Caco-2 (cell line): Measurements from ENCODE around the gene TREML2. TPM values are rescaled to one million over a fixed set of nuclear protein-coding genes. Genes with fewer than 3 reads are reported as not detected.

Source experiments
- BruUV-seq: library from RNA; stranded (reverse); fragments of 400-500 nt; replicated peaks from 2 replicates; lab custom pipeline; 2021; lab: Mats Ljungman, UMichigan
- CTCF ChIA-PET: fragments of 300-600 bp; sonication (Branson Sonifier 250); formaldehyde crosslinking; loops from one replicate; lab custom pipeline; 2022; ENCODE audit warnings: antibody characterized with exemption; lab: Charles Lee
- POLR2A ChIA-PET: fragments of 300-600 bp; sonication (Branson Sonifier 250); formaldehyde crosslinking; loops from one replicate; lab custom pipeline; 2022; ENCODE audit warnings: antibody characterized with exemption; lab: Charles Lee
- DNase-seq, 2 experiments: peaks; one replicate each; pipeline versions ENCODE4 v3.0.0 to v3.0.0-alpha.2; 2020 to 2022
- H3K27me3 ChIP-seq: replicated peaks from 2 replicates; pipeline ENCODE4 v1.6.0; 2011; ENCODE audit warnings: low read length; ENCODE audit not compliant: control insufficient read depth, insufficient read depth
- H3K36me3 ChIP-seq: 2 replicates; pipeline ENCODE4 v1.5.1; 2011; ENCODE audit warnings: low read length; ENCODE audit not compliant: control insufficient read depth, insufficient read depth
- H3K4me1 ChIP-seq: fragments of 250-450 bp; sonication (Bioruptor Pico); 2 replicates; pipeline ENCODE4 v1.5.1; 2020; ENCODE audit warnings: mild to moderate bottlenecking
- H3K4me3 ChIP-seq: 2 replicates; pipeline ENCODE4 v1.5.1; 2011; ENCODE audit warnings: low read depth, mild to moderate bottlenecking, control low read depth, low read length
- H3K9me3 ChIP-seq: fragments of 250-450 bp; sonication (Bioruptor Pico); 2 replicates; pipeline ENCODE4 v1.5.1; 2020; ENCODE audit warnings: mild to moderate bottlenecking, moderate library complexity
- H3K27ac Mint-ChIP-seq: one replicate; pipeline ENCODE4 v1.8.0; 2022; ENCODE audit warnings: mixed read lengths; ENCODE audit not compliant: unreplicated experiment
- H3K27me3 Mint-ChIP-seq: one replicate; pipeline ENCODE4 v1.8.0; 2022; ENCODE audit warnings: mixed read lengths; ENCODE audit not compliant: insufficient read depth, unreplicated experiment
- H3K36me3 Mint-ChIP-seq: one replicate; pipeline ENCODE4 v1.8.0; 2022; ENCODE audit warnings: mild to moderate bottlenecking, mixed read lengths; ENCODE audit not compliant: insufficient read depth, unreplicated experiment
- H3K4me1 Mint-ChIP-seq: one replicate; pipeline ENCODE4 v1.8.0; 2022; ENCODE audit warnings: low read depth, mixed read lengths; ENCODE audit not compliant: unreplicated experiment
- H3K4me3 Mint-ChIP-seq: one replicate; pipeline ENCODE4 v1.8.0; 2022; ENCODE audit warnings: mild to moderate bottlenecking, moderate library complexity, mixed read lengths; ENCODE audit not compliant: unreplicated experiment
- H3K9me3 Mint-ChIP-seq: one replicate; pipeline ENCODE4 v1.8.0; 2022; ENCODE audit warnings: mixed read lengths; ENCODE audit not compliant: unreplicated experiment
- intact Hi-C: fragments of 100-400 bp; cut with micrococcal nuclease; formaldehyde crosslinking; loops from one replicate; pipeline ENCODE4 v1.10.0; 2022; ENCODE audit not compliant: unreplicated experiment
- total RNA-seq: library from RNA; stranded (reverse); gene quantifications from 2 replicates; pipeline ENCODE4 v1.2.3, GENCODE V29; 2022
- TF ChIP-seq, protein P1 (sequence below), 2 experiments: fragments of 200-600 bp in 1 of 2; IDR thresholded peaks; 1 replicate in 1 of 2; 2 replicates in 1 of 2; pipeline versions ENCODE4 v1.5.1 to v1.8.0; 2011 to 2022; ENCODE audit warnings: antibody characterized with exemption in 1 of 2, control low read depth in 1 of 2, inconsistent platforms in 1 of 2, low read depth in 1 of 2, low read length in 1 of 2, mild to moderate bottlenecking in 1 of 2, moderate library complexity in 1 of 2; ENCODE audit not compliant: insufficient read depth in 1 of 2, severe bottlenecking in 1 of 2, unreplicated experiment in 1 of 2

TREML2 gene
- total RNA-seq, 1 experiment from 2014 or later = not detected

DNA sequence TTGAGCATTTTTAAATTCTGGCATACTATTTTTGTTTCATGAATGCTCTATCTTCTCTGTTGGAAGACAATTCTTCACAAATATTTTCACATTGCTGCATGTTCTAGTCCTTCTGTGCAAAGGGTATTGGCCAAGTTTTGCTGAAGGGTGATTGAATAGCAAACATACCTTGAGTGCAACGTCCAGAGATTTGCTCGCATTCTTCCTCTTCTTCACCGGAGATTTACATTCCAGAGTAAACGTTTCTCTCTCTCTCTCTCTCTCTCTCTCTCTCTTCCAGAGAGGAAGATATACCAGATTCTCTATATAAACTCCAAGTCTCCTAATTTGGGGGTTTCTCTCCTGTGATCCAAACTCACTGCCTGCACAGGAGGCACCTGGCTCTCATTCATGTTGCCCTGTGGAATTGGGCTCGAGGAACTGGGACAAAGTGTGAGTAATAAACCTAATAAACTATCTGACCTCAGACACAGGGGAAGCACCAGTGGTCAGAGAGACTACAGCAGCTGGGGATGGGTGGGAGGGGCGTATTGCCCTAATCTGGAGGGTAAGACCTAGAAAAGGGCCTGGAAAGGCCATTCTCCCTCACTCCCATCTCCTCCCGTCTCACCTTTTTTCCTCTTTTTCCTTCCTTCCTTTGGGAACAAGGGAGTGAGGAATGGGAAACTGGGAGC, 45.7 kb downstream of the TREML2 start:
- Mint-ChIP-seq H3K27me3 (no peaks in the 10 kb centered on the region), H3K27ac (peak overlapping the region; percentile 13), H3K36me3 (no peaks in the 10 kb centered on the region), H3K4me3 (peak overlapping the region; percentile 49), H3K4me1 (peaks cover 20% of the 10 kb centered on the region), H3K9me3 (no peaks in the 10 kb centered on the region)
- ChIA-PET POLR2A (no interaction called here), CTCF (no interaction called here)
- H3K4me3 ChIP-seq = no peak overlapping the region; the same call in 1 of the 2 replicates
- H3K27me3 ChIP-seq = no peaks in the 10 kb centered on the region
- peaks cover 18% of the 10 kb centered on the region for H3K4me1 ChIP-seq
- TF ChIP-seq, protein P1, sequence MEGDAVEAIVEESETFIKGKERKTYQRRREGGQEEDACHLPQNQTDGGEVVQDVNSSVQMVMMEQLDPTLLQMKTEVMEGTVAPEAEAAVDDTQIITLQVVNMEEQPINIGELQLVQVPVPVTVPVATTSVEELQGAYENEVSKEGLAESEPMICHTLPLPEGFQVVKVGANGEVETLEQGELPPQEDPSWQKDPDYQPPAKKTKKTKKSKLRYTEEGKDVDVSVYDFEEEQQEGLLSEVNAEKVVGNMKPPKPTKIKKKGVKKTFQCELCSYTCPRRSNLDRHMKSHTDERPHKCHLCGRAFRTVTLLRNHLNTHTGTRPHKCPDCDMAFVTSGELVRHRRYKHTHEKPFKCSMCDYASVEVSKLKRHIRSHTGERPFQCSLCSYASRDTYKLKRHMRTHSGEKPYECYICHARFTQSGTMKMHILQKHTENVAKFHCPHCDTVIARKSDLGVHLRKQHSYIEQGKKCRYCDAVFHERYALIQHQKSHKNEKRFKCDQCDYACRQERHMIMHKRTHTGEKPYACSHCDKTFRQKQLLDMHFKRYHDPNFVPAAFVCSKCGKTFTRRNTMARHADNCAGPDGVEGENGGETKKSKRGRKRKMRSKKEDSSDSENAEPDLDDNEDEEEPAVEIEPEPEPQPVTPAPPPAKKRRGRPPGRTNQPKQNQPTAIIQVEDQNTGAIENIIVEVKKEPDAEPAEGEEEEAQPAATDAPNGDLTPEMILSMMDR (IDR thresholded peaks at IDR 0.05; ENCODE audit: insufficient read depth in 1 of 2, low read depth in 1 of 2, low read length in 1 of 2, severe bottlenecking in 1 of 2, unreplicated experiment in 1 of 2) = no peak
- H3K36me3 ChIP-seq = no peaks in the 10 kb centered on the region
- intact Hi-C loops = no loop called here
- peak; percentile 53 to 57 for DNase-seq
- BruUV-seq = no TSS peak
- no peaks in the 10 kb centered on the region for H3K9me3 ChIP-seq

DNA sequence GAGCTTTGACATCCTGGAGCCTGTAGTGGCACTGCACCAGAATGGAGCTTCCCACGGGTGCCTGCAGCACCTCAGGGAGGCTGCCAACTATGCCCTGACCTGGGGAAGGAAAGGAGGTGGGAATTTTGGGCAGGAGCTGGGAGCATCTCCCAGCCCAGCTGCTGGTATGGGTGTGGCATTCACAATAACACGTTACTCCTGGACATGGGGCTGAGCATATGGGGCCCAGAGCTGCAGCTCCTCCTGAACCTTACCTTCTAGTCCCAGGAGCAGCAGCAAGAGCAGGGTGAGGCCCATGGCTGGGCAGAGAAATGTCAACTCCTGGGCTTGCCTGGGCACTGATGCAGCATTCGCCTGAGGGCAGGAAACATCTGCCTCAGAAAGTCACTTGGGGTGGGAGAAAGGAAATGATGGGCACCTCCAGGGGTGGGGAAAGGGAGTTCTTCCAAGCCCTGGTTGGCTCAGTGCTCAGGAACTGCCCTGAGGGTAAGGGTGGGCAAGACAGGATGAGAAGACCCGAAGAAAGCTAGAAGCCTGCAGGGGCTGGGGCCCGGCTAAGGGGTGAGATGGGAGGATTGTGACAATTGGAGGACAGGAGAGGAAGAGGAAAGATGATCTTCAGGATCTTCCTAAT, 46.8 kb downstream of the TREML2 start, which contains the start of gene TREML1:
Gene TREML1 (minus strand): TSS at position 356 of the 634 bp plus-strand sequence. CDS start 59 bp downstream, at position 297.
- DNase-seq = no peak
- CTCF ChIA-PET = no interaction called here
- Histone ChIP-seq H3K9me3 (no peaks in the 10 kb centered on the region), H3K4me1 (peaks cover 18% of the 10 kb centered on the region), H3K36me3 (no peaks in the 10 kb centered on the region), H3K27me3 (no peaks in the 10 kb centered on the region), H3K4me3 (no peak within 1 kb of the TSS)
- BruUV-seq = no TSS peak
- H3K4me1 Mint-ChIP-seq = peaks cover 20% of the 10 kb centered on the region
- no peaks in the 10 kb centered on the region for H3K27me3 Mint-ChIP-seq
- peak within 1 kb of the TSS; percentile 49 for H3K4me3 Mint-ChIP-seq
- H3K36me3 Mint-ChIP-seq = no peaks in the 10 kb centered on the region
- POLR2A ChIA-PET = no interaction called here
- no peaks in the 10 kb centered on the region for H3K9me3 Mint-ChIP-seq
- TF ChIP-seq, protein P1 (IDR thresholded peaks at IDR 0.05; ENCODE audit: insufficient read depth in 1 of 2, low read depth in 1 of 2, low read length in 1 of 2, severe bottlenecking in 1 of 2, unreplicated experiment in 1 of 2) = no peak
- H3K27ac Mint-ChIP-seq = peak within 1 kb of the TSS; percentile 38
- intact Hi-C loops = no loop called here

DNA sequence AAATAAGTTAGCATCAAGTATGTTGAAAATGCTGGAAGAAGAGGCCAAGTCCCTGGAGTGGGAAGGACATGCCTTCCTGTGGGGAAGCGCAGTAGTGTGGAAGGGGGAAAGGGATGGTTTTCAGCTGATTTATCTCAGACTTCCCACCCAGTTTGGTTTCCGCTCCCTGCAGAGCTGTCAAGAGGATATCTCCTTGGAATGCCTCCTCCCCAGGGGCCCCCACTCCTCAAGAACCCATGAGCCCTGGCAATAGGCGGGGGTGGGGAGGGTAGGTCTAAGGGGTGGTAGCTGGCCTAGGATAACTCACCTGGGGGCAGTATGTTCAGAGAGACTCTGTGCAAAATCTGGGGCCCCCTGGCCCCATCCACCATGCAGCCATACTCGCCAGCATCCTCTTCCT, 47.5 kb downstream of the TREML2 start:
- Mint-ChIP-seq H3K4me1 (peaks cover 20% of the 10 kb centered on the region), H3K27me3 (no peaks in the 10 kb centered on the region), H3K27ac (no peak overlapping the region), H3K9me3 (no peaks in the 10 kb centered on the region), H3K36me3 (no peaks in the 10 kb centered on the region), H3K4me3 (no peak overlapping the region)
- Histone ChIP-seq H3K27me3 (no peaks in the 10 kb centered on the region), H3K36me3 (no peaks in the 10 kb centered on the region), H3K4me3 (no peak overlapping the region), H3K9me3 (no peaks in the 10 kb centered on the region), H3K4me1 (peaks cover 18% of the 10 kb centered on the region)
- TF ChIP-seq, protein P1 (IDR thresholded peaks at IDR 0.05; ENCODE audit: insufficient read depth in 1 of 2, low read depth in 1 of 2, low read length in 1 of 2, severe bottlenecking in 1 of 2, unreplicated experiment in 1 of 2) = no peak
- BruUV-seq = no TSS peak
- POLR2A ChIA-PET = no interaction called here
- intact Hi-C loops = no loop called here
- DNase-seq = no peak
- CTCF ChIA-PET = no interaction called here
